Measurements from ENCODE around the gene C10orf53. TPM values are rescaled to one million over a fixed set of nuclear protein-coding genes. Genes with fewer than 3 reads are reported as not detected.

C10orf53 gene
- polyA plus RNA-seq, 1 of the 3 experiments (the other 2 are of a cell fraction) = not detected

DNA sequence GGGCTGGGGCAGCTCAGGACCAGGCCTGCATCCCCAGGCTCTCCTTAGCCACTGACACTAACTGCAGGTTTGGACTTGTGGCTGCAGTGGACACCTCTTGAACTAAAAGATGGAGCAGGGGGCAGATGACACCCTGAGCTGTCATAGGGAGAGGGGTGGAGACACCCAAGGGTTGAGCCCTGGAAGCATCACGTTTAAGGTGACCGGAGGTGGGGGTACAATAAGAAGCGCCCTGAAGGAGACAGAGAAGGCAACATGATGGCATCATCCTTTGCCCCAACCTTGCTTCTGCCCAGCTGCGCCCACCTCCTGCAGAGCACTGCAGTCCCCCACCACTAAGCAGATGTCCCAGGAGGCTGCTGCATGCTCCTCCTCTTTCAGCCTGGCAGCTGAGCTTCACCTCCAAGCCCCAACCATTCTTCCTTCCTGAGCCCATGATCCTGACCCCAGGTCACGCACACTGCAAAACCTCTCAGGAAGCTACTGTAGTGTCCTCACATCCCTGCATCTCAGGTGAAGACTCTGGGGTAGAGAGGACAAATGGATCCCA, 57.2 kb downstream of the C10orf53 start (continued):
- TF ChIP-seq, protein P1, sequence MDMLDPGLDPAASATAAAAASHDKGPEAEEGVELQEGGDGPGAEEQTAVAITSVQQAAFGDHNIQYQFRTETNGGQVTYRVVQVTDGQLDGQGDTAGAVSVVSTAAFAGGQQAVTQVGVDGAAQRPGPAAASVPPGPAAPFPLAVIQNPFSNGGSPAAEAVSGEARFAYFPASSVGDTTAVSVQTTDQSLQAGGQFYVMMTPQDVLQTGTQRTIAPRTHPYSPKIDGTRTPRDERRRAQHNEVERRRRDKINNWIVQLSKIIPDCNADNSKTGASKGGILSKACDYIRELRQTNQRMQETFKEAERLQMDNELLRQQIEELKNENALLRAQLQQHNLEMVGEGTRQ (IDR thresholded peaks at IDR 0.05; ENCODE audit: borderline replicate concordance, low read depth, low read length) = no peak
- TF ChIP-seq, protein P2, sequence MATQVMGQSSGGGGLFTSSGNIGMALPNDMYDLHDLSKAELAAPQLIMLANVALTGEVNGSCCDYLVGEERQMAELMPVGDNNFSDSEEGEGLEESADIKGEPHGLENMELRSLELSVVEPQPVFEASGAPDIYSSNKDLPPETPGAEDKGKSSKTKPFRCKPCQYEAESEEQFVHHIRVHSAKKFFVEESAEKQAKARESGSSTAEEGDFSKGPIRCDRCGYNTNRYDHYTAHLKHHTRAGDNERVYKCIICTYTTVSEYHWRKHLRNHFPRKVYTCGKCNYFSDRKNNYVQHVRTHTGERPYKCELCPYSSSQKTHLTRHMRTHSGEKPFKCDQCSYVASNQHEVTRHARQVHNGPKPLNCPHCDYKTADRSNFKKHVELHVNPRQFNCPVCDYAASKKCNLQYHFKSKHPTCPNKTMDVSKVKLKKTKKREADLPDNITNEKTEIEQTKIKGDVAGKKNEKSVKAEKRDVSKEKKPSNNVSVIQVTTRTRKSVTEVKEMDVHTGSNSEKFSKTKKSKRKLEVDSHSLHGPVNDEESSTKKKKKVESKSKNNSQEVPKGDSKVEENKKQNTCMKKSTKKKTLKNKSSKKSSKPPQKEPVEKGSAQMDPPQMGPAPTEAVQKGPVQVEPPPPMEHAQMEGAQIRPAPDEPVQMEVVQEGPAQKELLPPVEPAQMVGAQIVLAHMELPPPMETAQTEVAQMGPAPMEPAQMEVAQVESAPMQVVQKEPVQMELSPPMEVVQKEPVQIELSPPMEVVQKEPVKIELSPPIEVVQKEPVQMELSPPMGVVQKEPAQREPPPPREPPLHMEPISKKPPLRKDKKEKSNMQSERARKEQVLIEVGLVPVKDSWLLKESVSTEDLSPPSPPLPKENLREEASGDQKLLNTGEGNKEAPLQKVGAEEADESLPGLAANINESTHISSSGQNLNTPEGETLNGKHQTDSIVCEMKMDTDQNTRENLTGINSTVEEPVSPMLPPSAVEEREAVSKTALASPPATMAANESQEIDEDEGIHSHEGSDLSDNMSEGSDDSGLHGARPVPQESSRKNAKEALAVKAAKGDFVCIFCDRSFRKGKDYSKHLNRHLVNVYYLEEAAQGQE (IDR thresholded peaks at IDR 0.05; ENCODE audit: low read depth, low read length) = no peak
- no peak for TF ChIP-seq RXRA (IDR thresholded peaks at IDR 0.05; ENCODE audit: borderline replicate concordance, low read depth)

DNA sequence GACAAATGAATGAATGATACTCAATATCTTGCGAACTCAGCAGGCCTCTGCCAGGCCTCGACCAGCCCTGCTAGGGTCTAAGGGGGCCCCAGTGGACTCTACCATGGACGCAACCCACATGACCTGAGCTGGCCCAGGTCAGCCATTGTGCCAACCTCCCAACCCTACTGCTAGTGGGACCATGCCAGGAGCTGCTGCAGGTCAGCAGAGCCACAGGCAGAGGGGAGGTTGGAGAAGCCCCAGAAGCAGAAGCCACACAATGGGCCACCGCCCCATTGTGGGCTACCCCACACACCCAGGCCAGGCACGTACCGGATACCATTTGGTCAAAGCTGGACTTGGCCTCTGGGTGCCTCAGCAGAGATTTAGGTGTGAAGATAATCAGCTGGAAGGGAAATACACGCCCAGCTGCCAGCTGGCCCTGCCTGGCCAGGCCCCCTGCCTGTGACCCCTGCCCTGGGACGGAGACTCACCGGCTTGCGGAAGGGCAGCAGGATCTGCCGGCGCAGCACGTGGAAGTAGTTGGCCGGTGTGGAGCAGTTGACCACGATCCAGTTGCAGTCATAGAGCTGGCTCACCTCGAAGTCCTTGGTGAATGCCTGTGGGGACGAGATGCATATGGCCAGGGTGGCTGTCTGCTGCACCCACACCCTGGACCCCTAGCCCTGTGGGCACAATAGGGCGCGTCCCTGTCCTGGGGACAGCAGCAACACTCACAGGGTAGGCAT, 58.2 kb downstream of the C10orf53 start:
- POLR2A ChIA-PET = no interaction called here
- no peak for DNase-seq
- WGBS (ENCODE audit: low lambda C conversion rate) = 88% methylated on average over 12 of the region's 19 CpGs

More for the DNA sequence above, 58.2 kb downstream of the C10orf53 start:
- Histone ChIP-seq H3K9me3 (no peaks in the 10 kb centered on the region), H3K4me2 (no peak overlapping the region), H4K20me1 (ENCODE audit: insufficient read depth) (no peaks in the 10 kb centered on the region), H3K9me2 (no peaks in the 10 kb centered on the region), H3K79me2 (ENCODE audit: insufficient read depth) (no peaks in the 10 kb centered on the region), H3K27me3 (ENCODE audit: insufficient read depth) (no peaks in the 10 kb centered on the region), H3K27ac (ENCODE audit: low read depth in 2 of 2, low read length in 1 of 2) (no peak overlapping the region), H3F3A (replicated peaks; ENCODE audit: insufficient read depth) (no peaks in the 10 kb centered on the region), H3K4me3 (ENCODE audit: low read depth in 2 of 2, low read length in 1 of 2) (no peak overlapping the region), H3K4me1 (ENCODE audit: control insufficient read depth in 1 of 2, insufficient read depth in 2 of 2, low read depth in 1 of 2, low read length in 1 of 2) (no peaks in the 10 kb centered on the region), H3K9ac (no peak overlapping the region), H2AFZ (ENCODE audit: low read depth) (no peak overlapping the region), H3K36me3 (replicated peaks in 1 of 2; ENCODE audit: control insufficient read depth in 1 of 2, insufficient read depth in 2 of 2, low read length in 1 of 2) (peaks cover 0 to 23% of the 10 kb centered on the region in 2 experiments)
- TF ChIP-seq EP300 (IDR thresholded peaks at IDR 0.05; ENCODE audit: borderline replicate concordance in 1 of 2, low read depth in 1 of 2, low read length in 1 of 2) (no peak), TCF12 (IDR thresholded peaks at IDR 0.05) (no peak), FOXJ3 (CRISPR knock-in tag; IDR thresholded peaks at IDR 0.05) (no peak), NRF1 (IDR thresholded peaks at IDR 0.05; ENCODE audit: low read depth, low read length) (no peak), JUND (IDR thresholded peaks at IDR 0.05) (no peak), TAF1 (IDR thresholded peaks at IDR 0.05; ENCODE audit: borderline replicate concordance, low read depth, low read length) (no peak), FOXM1 (IDR thresholded peaks at IDR 0.05; ENCODE audit: low read depth) (no peak), POLR2AphosphoS5 (IDR thresholded peaks at IDR 0.05; ENCODE audit: low read depth, low read length) (no peak), MEF2A (IDR thresholded peaks at IDR 0.05; ENCODE audit: borderline replicate concordance, low read depth) (no peak), EZH2phosphoT487 (IDR thresholded peaks at IDR 0.05; ENCODE audit: borderline replicate concordance, low read depth) (no peak), SIN3A (IDR thresholded peaks at IDR 0.05; ENCODE audit: borderline replicate concordance, low read depth, low read length) (no peak)
- TF ChIP-seq, protein P2 (IDR thresholded peaks at IDR 0.05; ENCODE audit: low read depth, low read length) = no peak
- TF ChIP-seq, protein P3, sequence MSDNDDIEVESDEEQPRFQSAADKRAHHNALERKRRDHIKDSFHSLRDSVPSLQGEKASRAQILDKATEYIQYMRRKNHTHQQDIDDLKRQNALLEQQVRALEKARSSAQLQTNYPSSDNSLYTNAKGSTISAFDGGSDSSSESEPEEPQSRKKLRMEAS (IDR thresholded peaks at IDR 0.05; ENCODE audit: low read depth) = no peak
- TF ChIP-seq, protein P4, sequence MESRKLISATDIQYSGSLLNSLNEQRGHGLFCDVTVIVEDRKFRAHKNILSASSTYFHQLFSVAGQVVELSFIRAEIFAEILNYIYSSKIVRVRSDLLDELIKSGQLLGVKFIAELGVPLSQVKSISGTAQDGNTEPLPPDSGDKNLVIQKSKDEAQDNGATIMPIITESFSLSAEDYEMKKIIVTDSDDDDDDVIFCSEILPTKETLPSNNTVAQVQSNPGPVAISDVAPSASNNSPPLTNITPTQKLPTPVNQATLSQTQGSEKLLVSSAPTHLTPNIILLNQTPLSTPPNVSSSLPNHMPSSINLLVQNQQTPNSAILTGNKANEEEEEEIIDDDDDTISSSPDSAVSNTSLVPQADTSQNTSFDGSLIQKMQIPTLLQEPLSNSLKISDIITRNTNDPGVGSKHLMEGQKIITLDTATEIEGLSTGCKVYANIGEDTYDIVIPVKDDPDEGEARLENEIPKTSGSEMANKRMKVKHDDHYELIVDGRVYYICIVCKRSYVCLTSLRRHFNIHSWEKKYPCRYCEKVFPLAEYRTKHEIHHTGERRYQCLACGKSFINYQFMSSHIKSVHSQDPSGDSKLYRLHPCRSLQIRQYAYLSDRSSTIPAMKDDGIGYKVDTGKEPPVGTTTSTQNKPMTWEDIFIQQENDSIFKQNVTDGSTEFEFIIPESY (IDR thresholded peaks at IDR 0.05; ENCODE audit: borderline replicate concordance, low read depth) = no peak
- TF ChIP-seq, protein P5, sequence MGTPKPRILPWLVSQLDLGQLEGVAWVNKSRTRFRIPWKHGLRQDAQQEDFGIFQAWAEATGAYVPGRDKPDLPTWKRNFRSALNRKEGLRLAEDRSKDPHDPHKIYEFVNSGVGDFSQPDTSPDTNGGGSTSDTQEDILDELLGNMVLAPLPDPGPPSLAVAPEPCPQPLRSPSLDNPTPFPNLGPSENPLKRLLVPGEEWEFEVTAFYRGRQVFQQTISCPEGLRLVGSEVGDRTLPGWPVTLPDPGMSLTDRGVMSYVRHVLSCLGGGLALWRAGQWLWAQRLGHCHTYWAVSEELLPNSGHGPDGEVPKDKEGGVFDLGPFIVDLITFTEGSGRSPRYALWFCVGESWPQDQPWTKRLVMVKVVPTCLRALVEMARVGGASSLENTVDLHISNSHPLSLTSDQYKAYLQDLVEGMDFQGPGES (IDR thresholded peaks at IDR 0.05; ENCODE audit: low read depth, low read length) = no peak
- CTCF ChIA-PET = no interaction called here
